Measurements from ENCODE around the gene PTX3.

Gene PTX3

DNA sequence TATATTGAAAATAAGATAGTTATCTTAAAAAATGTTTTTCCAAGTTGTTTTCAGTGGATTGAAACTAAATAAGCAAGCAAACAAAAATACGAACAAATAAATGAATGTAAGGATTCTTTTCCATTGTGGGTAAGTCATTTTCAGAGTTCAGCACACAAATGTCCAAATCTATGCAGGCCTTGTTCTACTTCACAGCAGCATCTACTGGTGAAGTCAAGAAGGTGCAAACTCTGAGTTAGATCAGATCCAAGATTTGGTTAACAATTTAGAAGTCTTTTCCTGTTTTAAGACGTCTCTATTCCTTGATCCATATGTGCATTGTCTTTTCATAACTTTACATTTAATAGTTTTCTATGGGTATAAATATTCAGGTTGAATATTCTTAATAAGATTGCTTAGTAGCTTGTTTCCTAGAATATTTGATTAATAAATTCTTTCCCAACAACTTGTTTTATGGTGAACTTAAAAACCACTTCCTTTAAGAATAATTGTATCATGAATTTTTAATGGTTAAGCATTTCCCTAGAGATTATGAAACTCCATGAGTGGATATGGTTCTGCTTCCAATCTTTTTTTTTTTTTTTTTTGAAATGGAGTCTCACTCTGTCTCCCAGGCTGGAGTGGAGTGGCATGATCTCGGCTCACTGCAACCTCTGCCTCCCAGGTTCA lies 10.5 kb downstream of the PTX3 start:
- DNase-seq (ENCODE audit: low spot score) = no peak
- TF ChIP-seq, protein P1, sequence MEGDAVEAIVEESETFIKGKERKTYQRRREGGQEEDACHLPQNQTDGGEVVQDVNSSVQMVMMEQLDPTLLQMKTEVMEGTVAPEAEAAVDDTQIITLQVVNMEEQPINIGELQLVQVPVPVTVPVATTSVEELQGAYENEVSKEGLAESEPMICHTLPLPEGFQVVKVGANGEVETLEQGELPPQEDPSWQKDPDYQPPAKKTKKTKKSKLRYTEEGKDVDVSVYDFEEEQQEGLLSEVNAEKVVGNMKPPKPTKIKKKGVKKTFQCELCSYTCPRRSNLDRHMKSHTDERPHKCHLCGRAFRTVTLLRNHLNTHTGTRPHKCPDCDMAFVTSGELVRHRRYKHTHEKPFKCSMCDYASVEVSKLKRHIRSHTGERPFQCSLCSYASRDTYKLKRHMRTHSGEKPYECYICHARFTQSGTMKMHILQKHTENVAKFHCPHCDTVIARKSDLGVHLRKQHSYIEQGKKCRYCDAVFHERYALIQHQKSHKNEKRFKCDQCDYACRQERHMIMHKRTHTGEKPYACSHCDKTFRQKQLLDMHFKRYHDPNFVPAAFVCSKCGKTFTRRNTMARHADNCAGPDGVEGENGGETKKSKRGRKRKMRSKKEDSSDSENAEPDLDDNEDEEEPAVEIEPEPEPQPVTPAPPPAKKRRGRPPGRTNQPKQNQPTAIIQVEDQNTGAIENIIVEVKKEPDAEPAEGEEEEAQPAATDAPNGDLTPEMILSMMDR (IDR thresholded peaks at IDR 0.05; ENCODE audit: borderline replicate concordance, control extremely low read depth, extremely low read depth, insufficient read depth, missing control alignments) = no peak
- in situ Hi-C loops (cut with MboI; ENCODE audit: low sequenced_read_pairs, unreplicated experiment) = no loop called here

- DNase-seq (ENCODE audit: low spot score) = no peak
- in situ Hi-C loops (cut with MboI; ENCODE audit: low sequenced_read_pairs, unreplicated experiment) = no loop called here
- TF ChIP-seq, protein P1 (IDR thresholded peaks at IDR 0.05; ENCODE audit: borderline replicate concordance, control extremely low read depth, extremely low read depth, insufficient read depth, missing control alignments) = no peak
These were observed 15.4 kb downstream of the PTX3 start for GRCh38 chr3:157452097-157452496.

GRCh38 chr3:157453824-157454223 lies 17.2 kb downstream of the PTX3 start:
- DNase-seq (ENCODE audit: low spot score) = no peak
- in situ Hi-C loops (cut with MboI; ENCODE audit: low sequenced_read_pairs, unreplicated experiment) = no loop called here
- TF ChIP-seq, protein P1 (IDR thresholded peaks at IDR 0.05; ENCODE audit: borderline replicate concordance, control extremely low read depth, extremely low read depth, insufficient read depth, missing control alignments) = no peak

DNA sequence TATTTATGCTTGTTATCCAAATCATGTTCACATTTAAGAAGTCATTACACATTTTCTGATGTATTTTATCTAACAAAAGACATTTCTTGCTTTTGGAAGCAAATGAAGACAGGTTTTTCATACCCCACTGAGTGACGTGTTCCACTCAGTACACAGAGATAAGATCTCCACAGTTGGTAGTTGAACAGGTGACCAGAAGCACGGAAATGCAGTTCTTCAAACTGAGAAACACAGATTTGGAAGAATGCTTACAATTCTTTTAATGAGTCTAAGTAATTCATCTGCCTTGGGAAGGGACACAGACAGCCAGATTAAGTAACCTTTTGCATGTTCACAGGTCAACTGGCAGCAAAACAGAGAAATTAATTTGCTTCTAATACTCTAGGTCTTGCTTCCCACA lies 23.1 kb downstream of the PTX3 start:
- no peak for DNase-seq (ENCODE audit: low spot score)
- in situ Hi-C loops (cut with MboI; ENCODE audit: low sequenced_read_pairs, unreplicated experiment) = no loop called here
- TF ChIP-seq, protein P1 (IDR thresholded peaks at IDR 0.05; ENCODE audit: borderline replicate concordance, control extremely low read depth, extremely low read depth, insufficient read depth, missing control alignments) = no peak

- no peak for DNase-seq (ENCODE audit: low spot score)
- in situ Hi-C loops (cut with MboI; ENCODE audit: low sequenced_read_pairs, unreplicated experiment) = no loop called here
- TF ChIP-seq, protein P1 (IDR thresholded peaks at IDR 0.05; ENCODE audit: borderline replicate concordance, control extremely low read depth, extremely low read depth, insufficient read depth, missing control alignments) = no peak
These were observed 23.6 kb downstream of the PTX3 start for GRCh38 chr3:157460253-157460652.

GRCh38 chr3:157463816-157464215 lies 27.2 kb downstream of the PTX3 start:
- TF ChIP-seq, protein P1 (IDR thresholded peaks at IDR 0.05; ENCODE audit: borderline replicate concordance, control extremely low read depth, extremely low read depth, insufficient read depth, missing control alignments) = no peak
- DNase-seq (ENCODE audit: low spot score) = no peak
- in situ Hi-C loops (cut with MboI; ENCODE audit: low sequenced_read_pairs, unreplicated experiment) = no loop called here

Data from GM13976 (cell line).